ENCODE measurements around the gene TIPRL.
"Not testable (repeated sequence)": the region's sequence is repeated elsewhere in the genome, so short reads cannot be mapped to it uniquely, and the experiment has no call there.

The TIPRL gene

DNA sequence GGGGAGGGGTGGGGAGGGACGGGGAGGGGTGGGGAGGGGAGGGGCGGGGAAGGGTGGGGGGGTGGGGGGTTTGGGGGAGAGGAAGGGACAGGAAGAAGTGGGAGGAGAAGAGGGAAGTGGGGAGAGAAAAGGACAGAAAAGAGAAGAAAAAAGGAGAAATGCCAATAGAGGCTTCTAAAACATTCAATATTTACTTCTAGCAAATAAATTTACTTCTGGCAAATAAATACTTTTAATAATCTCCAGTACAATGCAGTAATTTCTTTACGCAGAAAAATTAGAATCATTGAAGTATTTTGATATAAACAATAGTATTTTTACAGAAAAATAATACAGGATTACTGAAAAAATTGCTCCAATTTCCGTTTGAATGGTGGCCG is 32.6 kb upstream of the TIPRL start:
- Histone ChIP-seq H2AFZ (ENCODE audit: low read depth) (no peak overlapping the region), H3K9ac (no peak overlapping the region), H3K4me3 (IDR thresholded peaks at IDR 0.05; ENCODE audit: insufficient read depth, low read depth, low read length) (no peak overlapping the region), H3K4me2 (no peak overlapping the region), H3K27me3 (ENCODE audit: insufficient read depth, low read depth) (no peaks in the 10 kb centered on the region), H3K79me2 (ENCODE audit: insufficient read depth, low read depth) (no peaks in the 10 kb centered on the region), H3K36me3 (ENCODE audit: insufficient read depth) (no peaks in the 10 kb centered on the region), H4K20me1 (ENCODE audit: insufficient read depth) (no peaks in the 10 kb centered on the region), H3K4me1 (ENCODE audit: low read depth, poor library complexity, severe bottlenecking) (no peaks in the 10 kb centered on the region), H3K27ac (no peak overlapping the region)
- TF ChIP-seq, protein P1, sequence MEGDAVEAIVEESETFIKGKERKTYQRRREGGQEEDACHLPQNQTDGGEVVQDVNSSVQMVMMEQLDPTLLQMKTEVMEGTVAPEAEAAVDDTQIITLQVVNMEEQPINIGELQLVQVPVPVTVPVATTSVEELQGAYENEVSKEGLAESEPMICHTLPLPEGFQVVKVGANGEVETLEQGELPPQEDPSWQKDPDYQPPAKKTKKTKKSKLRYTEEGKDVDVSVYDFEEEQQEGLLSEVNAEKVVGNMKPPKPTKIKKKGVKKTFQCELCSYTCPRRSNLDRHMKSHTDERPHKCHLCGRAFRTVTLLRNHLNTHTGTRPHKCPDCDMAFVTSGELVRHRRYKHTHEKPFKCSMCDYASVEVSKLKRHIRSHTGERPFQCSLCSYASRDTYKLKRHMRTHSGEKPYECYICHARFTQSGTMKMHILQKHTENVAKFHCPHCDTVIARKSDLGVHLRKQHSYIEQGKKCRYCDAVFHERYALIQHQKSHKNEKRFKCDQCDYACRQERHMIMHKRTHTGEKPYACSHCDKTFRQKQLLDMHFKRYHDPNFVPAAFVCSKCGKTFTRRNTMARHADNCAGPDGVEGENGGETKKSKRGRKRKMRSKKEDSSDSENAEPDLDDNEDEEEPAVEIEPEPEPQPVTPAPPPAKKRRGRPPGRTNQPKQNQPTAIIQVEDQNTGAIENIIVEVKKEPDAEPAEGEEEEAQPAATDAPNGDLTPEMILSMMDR (conservative IDR thresholded peaks at IDR 0.05; ENCODE audit: low read depth, low read length) = no peak

DNA sequence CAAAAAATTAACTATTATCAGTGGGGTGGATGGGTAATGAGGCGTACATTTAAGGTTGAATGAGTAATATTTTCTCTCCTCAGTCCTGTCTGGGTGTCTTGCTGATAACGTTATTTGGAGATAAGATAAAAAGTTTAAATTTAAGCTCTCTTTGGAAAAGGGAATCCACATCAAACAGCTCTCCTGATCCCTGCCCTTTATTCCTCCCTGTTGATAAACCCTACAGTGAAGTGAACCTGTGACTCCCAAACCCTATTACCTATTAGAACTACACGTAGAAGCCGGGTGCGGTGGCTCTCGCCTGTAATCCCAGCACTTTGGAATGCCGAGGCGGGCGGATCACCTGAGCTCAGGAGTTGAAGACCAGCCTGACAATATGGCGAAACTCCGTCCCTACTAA is 32.1 kb upstream of the TIPRL start:
- H3K4me3 ChIP-seq (IDR thresholded peaks at IDR 0.05; ENCODE audit: insufficient read depth, low read depth, low read length) = no peak overlapping the region
- no peak overlapping the region for H2AFZ ChIP-seq (ENCODE audit: low read depth)
- no peaks in the 10 kb centered on the region for H3K79me2 ChIP-seq (ENCODE audit: insufficient read depth, low read depth)
- H3K36me3 ChIP-seq (ENCODE audit: insufficient read depth) = no peaks in the 10 kb centered on the region
- no peaks in the 10 kb centered on the region for H3K4me1 ChIP-seq (ENCODE audit: low read depth, poor library complexity, severe bottlenecking)
- H3K4me2 ChIP-seq = no peak overlapping the region
- no peaks in the 10 kb centered on the region for H4K20me1 ChIP-seq (ENCODE audit: insufficient read depth)
- H3K9ac ChIP-seq = no peak overlapping the region
- no peaks in the 10 kb centered on the region for H3K27me3 ChIP-seq (ENCODE audit: insufficient read depth, low read depth)
- no peak overlapping the region for H3K27ac ChIP-seq
- TF ChIP-seq, protein P1 (conservative IDR thresholded peaks at IDR 0.05; ENCODE audit: low read depth, low read length) = no peak

DNA sequence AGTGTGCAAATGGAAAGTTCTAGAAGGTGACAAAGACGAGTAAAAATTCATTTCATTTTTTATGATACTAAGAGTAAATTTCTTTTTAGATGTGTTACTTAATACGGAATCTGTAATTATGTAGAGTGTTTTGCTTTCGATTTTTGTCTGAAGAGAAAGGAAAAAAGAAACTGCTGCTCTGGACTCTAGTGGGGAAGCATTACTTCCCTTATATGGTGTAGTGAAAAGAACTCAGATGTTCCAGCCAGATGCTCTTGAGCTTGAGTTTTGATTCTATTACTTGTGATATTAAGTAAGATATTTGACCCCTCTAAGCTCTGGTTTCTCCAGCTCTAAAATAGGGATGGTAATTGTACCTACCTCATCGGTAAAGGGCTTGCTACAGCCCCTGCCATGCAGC is 29.8 kb upstream of the TIPRL start:
- no peaks in the 10 kb centered on the region for H3K27me3 ChIP-seq (ENCODE audit: insufficient read depth, low read depth)
- TF ChIP-seq, protein P1 (conservative IDR thresholded peaks at IDR 0.05; ENCODE audit: low read depth, low read length) = no peak
- no peaks in the 10 kb centered on the region for H3K79me2 ChIP-seq (ENCODE audit: insufficient read depth, low read depth)
- no peaks in the 10 kb centered on the region for H3K36me3 ChIP-seq (ENCODE audit: insufficient read depth)
- H3K4me3 ChIP-seq (IDR thresholded peaks at IDR 0.05; ENCODE audit: insufficient read depth, low read depth, low read length) = no peak overlapping the region
- H3K4me1 ChIP-seq (ENCODE audit: low read depth, poor library complexity, severe bottlenecking) = no peaks in the 10 kb centered on the region
- H3K9ac ChIP-seq = no peak overlapping the region
- H3K4me2 ChIP-seq = no peak overlapping the region
- H3K27ac ChIP-seq = no peak overlapping the region
- no peak overlapping the region for H2AFZ ChIP-seq (ENCODE audit: low read depth)
- H4K20me1 ChIP-seq (ENCODE audit: insufficient read depth) = no peaks in the 10 kb centered on the region

DNA sequence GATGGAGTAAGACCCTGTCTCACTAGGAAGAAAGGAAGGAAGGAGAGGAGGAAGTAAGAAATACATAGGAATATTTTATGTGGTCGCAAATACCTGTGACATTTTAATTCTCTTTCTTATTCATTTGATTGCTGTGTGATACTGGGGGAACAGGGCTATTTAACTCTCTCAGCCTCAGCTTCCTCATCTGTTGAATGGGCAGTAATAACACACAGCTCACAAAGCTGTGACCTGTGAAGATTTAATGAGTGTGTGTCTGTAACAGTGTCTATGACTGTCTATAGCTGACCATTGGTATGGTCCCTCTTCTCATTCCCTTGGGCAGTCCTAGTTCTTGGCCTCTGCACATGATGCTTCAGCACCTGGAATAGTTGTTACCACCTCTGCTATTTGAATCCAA is 28.5 kb upstream of the TIPRL start:
- no peak overlapping the region for H3K27ac ChIP-seq
- H3K36me3 ChIP-seq (ENCODE audit: insufficient read depth) = no peaks in the 10 kb centered on the region
- TF ChIP-seq, protein P1 (conservative IDR thresholded peaks at IDR 0.05; ENCODE audit: low read depth, low read length) = no peak
- no peak overlapping the region for H3K4me3 ChIP-seq (IDR thresholded peaks at IDR 0.05; ENCODE audit: insufficient read depth, low read depth, low read length)
- H4K20me1 ChIP-seq (ENCODE audit: insufficient read depth) = no peaks in the 10 kb centered on the region
- no peak overlapping the region for H2AFZ ChIP-seq (ENCODE audit: low read depth)
- no peaks in the 10 kb centered on the region for H3K79me2 ChIP-seq (ENCODE audit: insufficient read depth, low read depth)
- no peak overlapping the region for H3K4me2 ChIP-seq
- no peak overlapping the region for H3K9ac ChIP-seq
- H3K4me1 ChIP-seq (ENCODE audit: low read depth, poor library complexity, severe bottlenecking) = no peaks in the 10 kb centered on the region
- H3K27me3 ChIP-seq (ENCODE audit: insufficient read depth, low read depth) = no peaks in the 10 kb centered on the region

DNA sequence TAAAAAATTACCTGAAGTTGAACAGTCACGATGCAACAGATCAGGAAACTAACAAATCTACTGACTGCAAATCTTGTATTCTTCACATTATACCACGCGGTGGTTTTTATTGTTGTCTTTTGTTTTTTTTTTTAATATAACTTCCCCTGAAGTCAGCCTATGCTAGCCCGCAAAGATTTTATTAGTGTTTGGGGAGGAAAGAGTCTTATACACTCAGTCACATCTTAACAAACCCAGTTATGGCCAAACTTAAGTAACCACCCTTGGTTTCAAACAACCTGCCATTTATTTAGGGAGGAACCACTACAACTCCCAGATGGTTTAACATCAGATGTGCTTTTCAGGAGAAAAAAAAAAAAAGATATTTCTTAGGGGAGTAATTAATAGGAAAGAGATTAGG is 26.8 kb upstream of the TIPRL start:
- Histone ChIP-seq H3K9ac (no peak overlapping the region), H3K27ac (no peak overlapping the region), H3K27me3 (ENCODE audit: insufficient read depth, low read depth) (no peaks in the 10 kb centered on the region), H3K4me3 (IDR thresholded peaks at IDR 0.05; ENCODE audit: insufficient read depth, low read depth, low read length) (no peak overlapping the region), H4K20me1 (ENCODE audit: insufficient read depth) (no peaks in the 10 kb centered on the region), H3K79me2 (ENCODE audit: insufficient read depth, low read depth) (no peaks in the 10 kb centered on the region), H3K4me2 (no peak overlapping the region), H2AFZ (ENCODE audit: low read depth) (no peak overlapping the region), H3K36me3 (ENCODE audit: insufficient read depth) (no peaks in the 10 kb centered on the region), H3K4me1 (ENCODE audit: low read depth, poor library complexity, severe bottlenecking) (no peaks in the 10 kb centered on the region)
- TF ChIP-seq, protein P1 (conservative IDR thresholded peaks at IDR 0.05; ENCODE audit: low read depth, low read length) = no peak

DNA sequence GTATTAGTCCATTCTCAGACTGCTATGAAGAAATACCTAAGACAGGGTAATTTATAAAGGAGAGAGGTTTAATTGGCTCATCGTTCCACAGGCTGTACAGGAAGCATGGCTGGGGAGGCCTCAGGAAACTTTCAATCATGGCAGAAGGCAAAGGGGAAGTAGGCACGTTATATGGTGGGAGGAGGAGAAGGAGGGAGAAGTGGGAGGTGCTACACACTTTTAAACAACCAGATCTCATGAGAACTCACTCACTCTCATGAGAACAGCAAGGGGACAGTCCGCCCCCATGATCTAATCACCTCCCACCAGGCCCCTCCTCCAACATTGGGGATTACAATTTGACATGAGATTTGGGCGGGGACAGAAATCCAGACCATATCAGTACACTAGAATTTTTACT is 24.1 kb upstream of the TIPRL start:
- not testable (repeated sequence) for H3K4me2 ChIP-seq; H3K4me3 ChIP-seq (IDR thresholded peaks at IDR 0.05; ENCODE audit: insufficient read depth, low read depth, low read length)

More for the DNA sequence above, 24.1 kb upstream of the TIPRL start:
- H3K36me3 ChIP-seq (ENCODE audit: insufficient read depth); H2AFZ ChIP-seq (ENCODE audit: low read depth); H3K79me2 ChIP-seq (ENCODE audit: insufficient read depth, low read depth); H3K27ac ChIP-seq; H3K27me3 ChIP-seq (ENCODE audit: insufficient read depth, low read depth); H3K4me1 ChIP-seq (ENCODE audit: low read depth, poor library complexity, severe bottlenecking); H3K9ac ChIP-seq; H4K20me1 ChIP-seq (ENCODE audit: insufficient read depth): not testable (repeated sequence)
